OCI-LY1 (cell line): Measurements from ENCODE around the gene YIF1A.

Experiments used
- H2AFZ ChIP-seq: fragments of 200-600 bp; sonication (generic), shearing (Covaris generic); 2 replicates; pipeline ENCODE4 v1.6.0; 2014; ENCODE audit warnings: antibody characterized with exemption, mild to moderate bottlenecking, low read length
- H3F3A ChIP-seq: fragments of 200-600 bp; sonication (generic), shearing (Covaris generic); 2 replicates; pipeline ENCODE4 v1.6.0; 2014; ENCODE audit warnings: mild to moderate bottlenecking, antibody characterized with exemption, low read length, moderate library complexity; ENCODE audit not compliant: insufficient read depth
- H3K27ac ChIP-seq: fragments of 200-600 bp; sonication (generic); 2 replicates; pipeline ENCODE4 v1.5.1; 2014; ENCODE audit warnings: low read length, mixed run types, mild to moderate bottlenecking, low read depth; ENCODE audit not compliant: poor library complexity, severe bottlenecking
- H3K27me3 ChIP-seq: fragments of 200-600 bp; sonication (generic); 2 replicates; pipeline ENCODE4 v1.6.0; 2014; ENCODE audit warnings: antibody characterized with exemption, mild to moderate bottlenecking, low read length, moderate library complexity; ENCODE audit not compliant: insufficient read depth
- H3K36me3 ChIP-seq: fragments of 200-600 bp; sonication (generic); 2 replicates; pipeline ENCODE4 v1.6.1; 2014; ENCODE audit warnings: mild to moderate bottlenecking, antibody characterized with exemption, low read length, moderate library complexity, mixed read lengths; ENCODE audit not compliant: insufficient read depth
- H3K4me1 ChIP-seq: fragments of 200-600 bp; sonication (generic); 2 replicates; pipeline ENCODE4 v1.5.1; 2014; ENCODE audit warnings: mild to moderate bottlenecking, low read length, moderate library complexity; ENCODE audit not compliant: insufficient read depth, severe bottlenecking
- H3K4me2 ChIP-seq: fragments of 200-600 bp; sonication (generic), shearing (Covaris generic); 2 replicates; pipeline ENCODE4 v1.6.1; 2014; ENCODE audit warnings: low read length
- H3K4me3 ChIP-seq: fragments of 200-600 bp; sonication (generic); 2 replicates; pipeline ENCODE4 v1.5.1; 2014; ENCODE audit warnings: low read length, low read depth, mild to moderate bottlenecking, mixed read lengths; ENCODE audit not compliant: poor library complexity, severe bottlenecking
- H3K79me2 ChIP-seq: fragments of 200-600 bp; shearing (Covaris generic); 2 replicates; pipeline ENCODE4 v1.6.1; 2016; ENCODE audit warnings: mixed run types, low read length, mixed read lengths; ENCODE audit not compliant: insufficient read depth
- H3K9ac ChIP-seq: fragments of 200-600 bp; sonication (generic), shearing (Covaris generic); 2 replicates; pipeline ENCODE4 v1.6.1; 2014; ENCODE audit warnings: mild to moderate bottlenecking, low read length, mixed read lengths
- H3K9me2 ChIP-seq: fragments of 200-600 bp; sonication (generic), shearing (Covaris generic); 2 replicates; pipeline ENCODE4 v1.6.1; 2014; ENCODE audit warnings: low read depth, mild to moderate bottlenecking, low read length, mixed read lengths
- H3K9me3 ChIP-seq: fragments of 200-600 bp; shearing (Covaris generic); 2 replicates; pipeline ENCODE4 v1.6.1; 2014; ENCODE audit warnings: low read length, mixed read lengths
- H4K20me1 ChIP-seq: fragments of 200-600 bp; sonication (generic), shearing (Covaris generic); 2 replicates; pipeline ENCODE4 v1.6.0; 2016; ENCODE audit warnings: mild to moderate bottlenecking, low read length; ENCODE audit not compliant: insufficient read depth
- EZH2 ChIP-seq: fragments of 200-600 bp; sonication (generic), shearing (Covaris generic); IDR thresholded peaks from 2 replicates; pipeline ENCODE4 v1.8.0; 2017; ENCODE audit warnings: borderline replicate concordance, mixed run types, mild to moderate bottlenecking, antibody characterized with exemption, low read length, moderate library complexity, mixed read lengths
- TF ChIP-seq, protein P1 (sequence below): fragments of 200-600 bp; sonication (generic), shearing (Covaris generic); IDR thresholded peaks from 2 replicates; pipeline ENCODE4 v1.5.1; 2017; ENCODE audit warnings: mild to moderate bottlenecking, antibody characterized with exemption, low read length, moderate library complexity, mixed read lengths

YIF1A gene

DNA sequence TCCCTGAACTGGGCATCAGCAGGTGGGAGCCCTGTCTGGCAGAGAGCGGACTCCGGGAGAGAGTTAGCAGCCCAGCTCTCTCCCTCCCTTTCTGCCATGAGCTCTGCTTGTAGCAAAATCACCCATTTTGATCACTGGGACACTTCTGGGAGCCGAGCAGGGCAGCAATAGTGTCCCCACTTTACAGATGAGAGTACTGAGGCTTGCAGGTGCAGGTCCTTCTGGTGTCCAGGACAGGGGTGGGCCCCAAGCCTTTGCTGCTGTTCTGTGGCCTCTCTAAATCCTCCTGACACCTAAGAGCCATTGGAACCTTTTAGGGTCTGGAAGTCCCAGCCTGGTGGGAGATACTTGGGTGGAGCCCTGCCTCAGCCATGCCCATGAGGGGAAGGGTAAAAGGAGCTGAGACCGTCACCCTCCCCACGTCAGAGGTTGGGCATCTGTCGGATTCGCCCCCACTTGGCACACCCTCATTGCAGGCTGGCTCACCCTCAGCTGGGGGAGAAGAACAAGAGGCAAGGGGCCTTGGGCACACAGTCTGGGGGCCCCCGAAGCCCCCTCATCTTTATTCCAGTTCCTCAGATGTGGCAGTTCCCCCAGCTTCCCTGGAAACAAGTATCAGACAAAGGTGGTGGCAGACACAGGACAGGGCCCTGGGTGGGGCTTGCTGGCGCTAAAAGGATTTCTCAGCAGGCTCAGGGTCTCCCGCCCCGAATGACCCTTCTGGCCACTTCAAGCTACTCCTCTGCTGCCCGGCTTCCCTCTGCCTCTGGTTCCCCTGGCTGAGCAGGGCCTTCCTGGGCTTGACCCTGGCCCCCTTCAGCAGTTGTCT is 42.8 kb upstream of the YIF1A start:
- H4K20me1 ChIP-seq, result no peaks in the 10 kb centered on the region
- TF ChIP-seq, protein P1, sequence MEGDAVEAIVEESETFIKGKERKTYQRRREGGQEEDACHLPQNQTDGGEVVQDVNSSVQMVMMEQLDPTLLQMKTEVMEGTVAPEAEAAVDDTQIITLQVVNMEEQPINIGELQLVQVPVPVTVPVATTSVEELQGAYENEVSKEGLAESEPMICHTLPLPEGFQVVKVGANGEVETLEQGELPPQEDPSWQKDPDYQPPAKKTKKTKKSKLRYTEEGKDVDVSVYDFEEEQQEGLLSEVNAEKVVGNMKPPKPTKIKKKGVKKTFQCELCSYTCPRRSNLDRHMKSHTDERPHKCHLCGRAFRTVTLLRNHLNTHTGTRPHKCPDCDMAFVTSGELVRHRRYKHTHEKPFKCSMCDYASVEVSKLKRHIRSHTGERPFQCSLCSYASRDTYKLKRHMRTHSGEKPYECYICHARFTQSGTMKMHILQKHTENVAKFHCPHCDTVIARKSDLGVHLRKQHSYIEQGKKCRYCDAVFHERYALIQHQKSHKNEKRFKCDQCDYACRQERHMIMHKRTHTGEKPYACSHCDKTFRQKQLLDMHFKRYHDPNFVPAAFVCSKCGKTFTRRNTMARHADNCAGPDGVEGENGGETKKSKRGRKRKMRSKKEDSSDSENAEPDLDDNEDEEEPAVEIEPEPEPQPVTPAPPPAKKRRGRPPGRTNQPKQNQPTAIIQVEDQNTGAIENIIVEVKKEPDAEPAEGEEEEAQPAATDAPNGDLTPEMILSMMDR, result no peak
- no peak for TF ChIP-seq EZH2
- H3K9ac ChIP-seq, result no peak overlapping the region
- H3K27me3 ChIP-seq, result peaks cover 8% of the 10 kb centered on the region
- H3K4me1 ChIP-seq, result peaks cover 11% of the 10 kb centered on the region
- H3K36me3 ChIP-seq, result peaks cover 1% of the 10 kb centered on the region; the same call in 1 of the 2 replicates
- no peaks in the 10 kb centered on the region for H3F3A ChIP-seq
- no peaks in the 10 kb centered on the region for H3K9me2 ChIP-seq
- H3K27ac ChIP-seq, result no peak overlapping the region
- H3K4me2 ChIP-seq, result no peak overlapping the region
- H3K79me2 ChIP-seq, result no peaks in the 10 kb centered on the region
- H2AFZ ChIP-seq, result no peak overlapping the region
- no peaks in the 10 kb centered on the region for H3K9me3 ChIP-seq
- no peak overlapping the region for H3K4me3 ChIP-seq

DNA sequence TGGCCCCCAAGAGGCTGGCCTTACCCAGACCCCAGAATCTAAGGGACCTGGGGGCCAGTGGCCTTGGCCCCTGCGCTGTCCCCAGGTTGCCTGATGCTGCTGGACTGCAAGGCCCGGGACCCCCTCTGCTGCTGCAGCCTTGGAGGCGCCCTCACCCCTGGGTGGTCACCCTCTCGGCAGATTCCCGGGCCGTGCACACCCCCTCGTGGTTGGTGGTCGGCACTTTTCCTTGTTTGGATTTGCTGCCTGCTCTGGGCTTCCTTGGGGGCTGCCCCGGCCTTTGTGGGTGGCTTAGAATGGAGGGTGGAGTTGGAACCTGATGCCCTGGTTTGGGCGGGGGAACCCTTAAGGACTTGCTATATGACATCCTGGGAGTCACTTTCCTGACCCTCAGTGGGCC is 42.0 kb upstream of the YIF1A start:
- Histone ChIP-seq H4K20me1 (no peaks in the 10 kb centered on the region), H3K9ac (no peak overlapping the region), H2AFZ (no peak overlapping the region), H3K9me2 (no peaks in the 10 kb centered on the region), H3K9me3 (no peaks in the 10 kb centered on the region), H3F3A (no peaks in the 10 kb centered on the region), H3K27me3 (peaks cover 8% of the 10 kb centered on the region), H3K4me2 (no peak overlapping the region), H3K4me1 (peaks cover 19% of the 10 kb centered on the region), H3K36me3 (no peaks in the 10 kb centered on the region), H3K79me2 (no peaks in the 10 kb centered on the region), H3K4me3 (no peak overlapping the region), H3K27ac (no peak overlapping the region)
- TF ChIP-seq EZH2, result no peak
- TF ChIP-seq, protein P1, result no peak

DNA sequence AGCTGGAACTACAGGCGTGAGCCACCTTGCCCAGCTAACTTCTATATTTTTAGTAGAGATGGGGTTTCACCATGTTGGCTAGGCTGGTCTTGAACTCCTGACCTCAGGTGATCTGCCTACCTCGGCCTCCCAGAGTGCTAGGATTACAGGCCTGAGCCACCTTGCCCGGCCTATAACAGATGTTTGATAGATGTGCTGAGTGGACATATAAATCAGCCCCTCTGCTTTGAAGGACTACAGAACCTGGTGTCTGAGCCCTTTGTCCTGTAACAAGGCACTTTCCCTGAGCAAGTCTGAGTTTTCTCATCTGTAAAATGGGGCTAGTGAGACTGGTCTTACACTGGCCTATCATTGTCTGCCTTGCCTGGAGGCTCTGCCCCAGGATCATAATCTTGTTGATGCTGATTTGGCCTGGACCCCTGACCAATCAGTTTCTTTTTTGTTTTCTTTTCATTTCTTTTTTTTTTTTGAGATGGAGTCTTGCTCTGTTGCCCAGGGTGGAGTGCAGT is 40.3 kb upstream of the YIF1A start:
- H3K4me1 ChIP-seq, result peaks cover 26% of the 10 kb centered on the region
- H3K9ac ChIP-seq, result no peak overlapping the region
- no peak overlapping the region for H3K27ac ChIP-seq

More for the DNA sequence above, 40.3 kb upstream of the YIF1A start:
- no peak overlapping the region for H2AFZ ChIP-seq
- H3F3A ChIP-seq, result no peaks in the 10 kb centered on the region
- H3K27me3 ChIP-seq, result peaks cover 8% of the 10 kb centered on the region
- no peaks in the 10 kb centered on the region for H3K9me3 ChIP-seq
- TF ChIP-seq EZH2, result no peak
- TF ChIP-seq, protein P1, result no peak
- H3K4me3 ChIP-seq, result no peak overlapping the region
- H3K79me2 ChIP-seq, result no peaks in the 10 kb centered on the region
- no peak overlapping the region for H3K4me2 ChIP-seq
- no peaks in the 10 kb centered on the region for H3K9me2 ChIP-seq
- no peaks in the 10 kb centered on the region for H3K36me3 ChIP-seq
- H4K20me1 ChIP-seq, result no peaks in the 10 kb centered on the region
